GM19468 (cell line): ENCODE measurements around the gene ZHX3.

ENCODE experiments used
- ATAC-seq: cut with Tn5 transposase; IDR thresholded peaks from one replicate; pipeline ENCODE4 v1.9.1; 2021; ENCODE audit warnings: mild to moderate bottlenecking, moderate library complexity, moderate number of reproducible peaks; ENCODE audit not compliant: unreplicated experiment; ENCODE audit errors: extremely low read depth

The ZHX3 gene

GRCh38 chr20:41166201-41167117 is 151.1 kb downstream of the ZHX3 start:
- no peak for ATAC-seq

GRCh38 chr20:41165001-41165882 is 152.3 kb downstream of the ZHX3 start:
- no peak for ATAC-seq

GRCh38 chr20:41163821-41164220 is 153.7 kb downstream of the ZHX3 start:
- ATAC-seq, result no peak

GRCh38 chr20:41162396-41162795 is 155.1 kb downstream of the ZHX3 start:
- no peak for ATAC-seq

- no peak for ATAC-seq
These were observed 155.6 kb downstream of the ZHX3 start for GRCh38 chr20:41161886-41162285.

- no peak for ATAC-seq
These were observed 156.8 kb downstream of the ZHX3 start for GRCh38 chr20:41160686-41161085.

- ATAC-seq, result no peak
These were observed 158.0 kb downstream of the ZHX3 start for GRCh38 chr20:41159547-41159946.

GRCh38 chr20:41158082-41158625 is 159.4 kb downstream of the ZHX3 start:
- no peak for ATAC-seq

- no peak for ATAC-seq
These were observed 162.3 kb downstream of the ZHX3 start for GRCh38 chr20:41155261-41155660.

GRCh38 chr20:41154436-41155176 is 162.9 kb downstream of the ZHX3 start:
- no peak for ATAC-seq

- ATAC-seq, result no peak
These were observed 165.3 kb downstream of the ZHX3 start for GRCh38 chr20:41152108-41152757.

- ATAC-seq, result no peak
These were observed 166.2 kb downstream of the ZHX3 start for GRCh38 chr20:41151134-41151869.

- no peak for ATAC-seq
These were observed 166.9 kb downstream of the ZHX3 start for GRCh38 chr20:41150664-41151063.

- no peak for ATAC-seq
These were observed 168.6 kb downstream of the ZHX3 start for GRCh38 chr20:41148942-41149341.

- ATAC-seq, result no peak
These were observed 169.8 kb downstream of the ZHX3 start for GRCh38 chr20:41147767-41148191.

- no peak for ATAC-seq
These were observed 171.5 kb downstream of the ZHX3 start for GRCh38 chr20:41145821-41146620.

- no peak for ATAC-seq
These were observed 172.2 kb downstream of the ZHX3 start for GRCh38 chr20:41145317-41145716.

GRCh38 chr20:41143354-41143753 is 174.2 kb downstream of the ZHX3 start:
- no peak for ATAC-seq
